Cardiac fibroblast (primary cell): Measurements from ENCODE around the gene USP24.

Source experiments
- DNase-seq, 2 donors: peaks; one replicate each; pipeline versions ENCODE4 v3.0.0 to v3.0.0-alpha.2; 2010; ENCODE audit warnings: low read depth in 2 of 2
- H3K4me3 ChIP-seq, 2 donors: replicated peaks in 1 of 2; 1 replicate in 1 of 2; 2 replicates in 1 of 2; pipeline ENCODE4 v1.5.1; 2011; ENCODE audit warnings: low read depth in 2 of 2, low read length in 2 of 2, mild to moderate bottlenecking in 2 of 2, moderate library complexity in 1 of 2
- TF ChIP-seq, protein P1 (sequence below): IDR thresholded peaks from one replicate; pipeline ENCODE4 v1.5.1; 2011; ENCODE audit warnings: low read depth, mild to moderate bottlenecking, low read length, inconsistent platforms

Gene USP24

DNA sequence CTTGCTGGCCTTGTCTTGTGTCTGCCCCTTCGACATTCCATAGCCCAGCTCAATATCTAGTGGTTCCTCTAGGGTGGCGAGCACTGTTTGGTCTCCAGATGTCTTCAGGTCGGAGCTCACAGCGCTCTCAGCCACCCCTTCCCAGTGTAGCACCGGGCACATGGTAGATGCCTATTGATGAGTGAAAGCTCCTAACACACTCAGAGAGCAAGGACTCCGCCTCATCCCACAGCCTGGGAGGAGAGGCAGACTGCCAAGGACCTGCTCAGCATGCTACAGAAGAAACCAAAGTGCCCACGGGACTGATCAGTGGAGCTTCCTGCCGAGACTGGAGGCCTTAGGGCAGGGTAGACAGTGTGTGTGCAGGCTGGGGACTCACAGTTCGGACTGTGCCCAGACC, 164.9 kb downstream of the USP24 start:
- peak; percentile 49 to 70 for DNase-seq
- TF ChIP-seq, protein P1, sequence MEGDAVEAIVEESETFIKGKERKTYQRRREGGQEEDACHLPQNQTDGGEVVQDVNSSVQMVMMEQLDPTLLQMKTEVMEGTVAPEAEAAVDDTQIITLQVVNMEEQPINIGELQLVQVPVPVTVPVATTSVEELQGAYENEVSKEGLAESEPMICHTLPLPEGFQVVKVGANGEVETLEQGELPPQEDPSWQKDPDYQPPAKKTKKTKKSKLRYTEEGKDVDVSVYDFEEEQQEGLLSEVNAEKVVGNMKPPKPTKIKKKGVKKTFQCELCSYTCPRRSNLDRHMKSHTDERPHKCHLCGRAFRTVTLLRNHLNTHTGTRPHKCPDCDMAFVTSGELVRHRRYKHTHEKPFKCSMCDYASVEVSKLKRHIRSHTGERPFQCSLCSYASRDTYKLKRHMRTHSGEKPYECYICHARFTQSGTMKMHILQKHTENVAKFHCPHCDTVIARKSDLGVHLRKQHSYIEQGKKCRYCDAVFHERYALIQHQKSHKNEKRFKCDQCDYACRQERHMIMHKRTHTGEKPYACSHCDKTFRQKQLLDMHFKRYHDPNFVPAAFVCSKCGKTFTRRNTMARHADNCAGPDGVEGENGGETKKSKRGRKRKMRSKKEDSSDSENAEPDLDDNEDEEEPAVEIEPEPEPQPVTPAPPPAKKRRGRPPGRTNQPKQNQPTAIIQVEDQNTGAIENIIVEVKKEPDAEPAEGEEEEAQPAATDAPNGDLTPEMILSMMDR = no peak
- no peak overlapping the region for H3K4me3 ChIP-seq

DNA sequence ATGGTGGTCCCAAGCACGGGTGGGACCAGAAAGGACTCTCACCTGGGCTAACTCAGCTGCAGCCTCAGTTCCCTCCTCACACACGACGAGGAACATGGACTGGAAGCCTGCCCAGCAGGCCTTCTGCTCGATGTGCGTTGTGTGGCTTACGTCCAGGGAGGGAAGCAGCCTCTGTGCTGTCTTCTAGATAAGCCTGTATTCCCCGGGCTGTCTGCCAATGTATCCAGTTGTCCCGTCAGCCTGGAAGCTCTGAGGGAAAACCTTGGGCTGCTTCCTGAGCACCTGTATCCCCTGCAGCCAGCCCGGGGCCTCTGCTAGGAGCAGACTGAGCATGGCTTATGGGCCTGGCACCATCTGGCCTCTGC, 165.3 kb downstream of the USP24 start:
- TF ChIP-seq, protein P1 = no peak
- peak in 1 of 2 donors; percentile 74 for DNase-seq
- H3K4me3 ChIP-seq = no peak overlapping the region

DNA sequence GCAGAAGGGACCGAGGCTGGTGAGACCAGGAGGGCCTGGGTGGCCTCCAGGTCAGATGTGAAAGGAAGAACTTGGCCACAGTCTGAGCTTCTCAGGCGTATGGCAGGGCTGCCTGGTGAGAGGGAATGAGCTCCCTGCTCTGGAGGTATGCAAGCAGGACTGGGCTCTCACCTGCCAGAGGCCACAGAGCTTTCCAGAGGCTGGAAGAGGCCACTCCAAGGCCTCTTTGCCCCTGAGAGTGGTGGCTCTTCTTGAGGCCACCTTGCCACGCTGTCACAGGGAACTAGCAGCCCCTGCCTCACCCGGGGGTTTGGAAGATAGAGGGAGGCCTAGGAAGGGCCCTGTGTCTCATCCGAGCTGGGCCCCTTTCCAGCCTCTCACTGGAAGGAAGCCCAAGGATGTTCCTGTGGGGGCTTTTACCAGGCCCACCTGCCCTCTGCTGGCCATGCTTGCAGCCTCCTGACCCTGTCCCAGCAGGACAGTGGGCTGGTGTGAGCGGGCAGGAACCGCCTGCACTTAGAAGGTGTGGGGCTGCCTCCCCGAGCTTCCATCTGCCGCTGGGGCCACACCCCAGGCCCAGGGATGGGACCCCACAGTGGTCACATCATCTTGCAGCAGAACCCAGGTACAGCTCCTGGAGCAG, 165.8 kb downstream of the USP24 start:
- DNase-seq = no peak
- TF ChIP-seq, protein P1 = no peak
- no peak overlapping the region for H3K4me3 ChIP-seq

DNA sequence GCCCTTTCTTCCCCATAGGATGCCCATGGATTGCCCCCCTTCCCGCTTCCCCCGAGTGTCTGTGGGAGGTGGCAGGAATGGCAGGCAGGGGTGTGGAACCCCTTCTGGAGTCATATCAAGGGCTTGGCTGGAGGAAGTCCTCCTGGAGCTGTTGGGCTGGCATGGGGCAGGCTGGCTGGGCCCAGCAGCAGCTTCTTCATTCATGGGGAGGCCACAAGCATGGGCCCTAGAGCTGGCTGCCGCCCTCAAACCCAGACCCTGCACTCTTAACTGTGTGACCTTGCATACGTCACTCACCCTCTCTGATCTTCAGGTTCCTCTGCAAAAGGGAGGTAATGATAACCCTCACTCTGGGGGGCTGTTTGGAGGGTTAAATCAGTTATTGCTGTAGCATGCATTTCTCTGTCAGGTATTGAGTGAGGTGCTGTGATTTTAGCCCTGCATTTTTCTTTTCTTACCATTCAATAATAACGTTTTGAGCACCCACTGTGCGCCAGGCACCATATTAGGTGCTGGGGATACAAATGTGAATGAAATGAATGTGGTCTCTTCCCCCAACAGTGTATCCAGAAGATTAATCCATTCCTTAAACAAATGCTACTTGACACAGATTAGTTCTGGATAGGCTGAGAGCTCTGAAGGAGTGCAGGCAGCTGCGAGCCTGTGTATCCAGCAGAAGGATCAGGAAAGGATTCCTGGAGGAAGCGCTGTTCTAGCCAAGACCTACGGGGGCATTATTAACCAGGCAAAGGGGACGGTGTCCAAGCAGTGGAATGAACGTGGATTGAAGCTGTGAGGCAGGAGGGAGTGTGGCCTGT, 166.5 kb downstream of the USP24 start:
- no peak for DNase-seq
- H3K4me3 ChIP-seq = no peak overlapping the region
- TF ChIP-seq, protein P1 = no peak

DNA sequence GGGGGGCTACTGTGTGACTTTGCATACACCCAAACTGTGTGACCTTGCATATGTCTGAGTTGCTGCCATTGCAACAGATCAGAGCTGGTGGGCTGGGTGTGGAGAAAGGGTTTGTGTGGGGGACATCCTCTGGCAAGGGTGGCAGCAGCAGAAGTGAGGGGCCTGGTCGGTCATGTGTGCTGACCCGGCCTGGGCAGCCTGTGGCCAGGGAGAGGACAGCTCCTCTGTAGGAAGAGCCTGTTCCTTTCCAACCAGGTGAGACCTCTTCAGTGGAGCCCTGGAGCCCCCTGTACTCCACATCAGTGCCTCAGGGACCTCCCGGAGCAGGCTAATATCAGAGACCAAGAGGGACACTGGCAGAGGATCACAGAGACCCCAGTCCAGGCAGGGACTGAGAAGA, 167.6 kb downstream of the USP24 start:
- TF ChIP-seq, protein P1 = no peak
- no peak overlapping the region for H3K4me3 ChIP-seq
- DNase-seq = no peak

DNA sequence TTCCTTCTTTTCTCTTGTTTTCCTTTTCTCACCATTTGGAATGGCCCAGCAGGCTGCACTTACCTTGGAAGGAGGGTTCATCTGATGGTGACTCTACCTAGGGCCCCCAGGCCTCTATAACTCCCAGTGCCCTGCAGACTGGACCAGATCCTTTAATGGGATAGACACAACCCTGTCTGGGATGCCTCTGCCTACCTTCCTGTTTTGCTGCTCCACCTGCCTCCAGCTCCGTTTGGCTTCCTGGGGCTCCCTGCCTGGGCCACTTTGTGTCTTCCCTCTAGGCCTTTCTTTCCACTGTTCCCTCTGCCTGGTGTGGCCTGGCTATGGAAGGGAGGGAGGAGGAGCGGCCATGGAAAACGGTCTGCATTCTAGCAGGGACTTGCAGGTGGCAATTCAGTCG, 168.3 kb downstream of the USP24 start:
- no peak for DNase-seq
- TF ChIP-seq, protein P1 = no peak
- no peak overlapping the region for H3K4me3 ChIP-seq
